ENCODE data around the gene PF4V1.

GRCh38 chr4:73897380-73898136, 44.5 kb downstream of the PF4V1 start:
- TF ChIP-seq TAF1 (IDR thresholded peaks at IDR 0.05; ENCODE audit: borderline replicate concordance, insufficient read depth, low read length) = no peak
- no peak for TF ChIP-seq POLR2AphosphoS5 (IDR thresholded peaks at IDR 0.05; ENCODE audit: low read depth, low read length)
- no peak for TF ChIP-seq FOXP2 (optimal IDR thresholded peaks at IDR 0.05; ENCODE audit: borderline replicate concordance, extremely low read depth, extremely low read length, insufficient read depth)
- no peak for TF ChIP-seq REST (IDR thresholded peaks at IDR 0.05; ENCODE audit: insufficient read depth in 1 of 2, low read depth in 2 of 2, low read length in 2 of 2)

Data from PFSK-1 (cell line).